HepG2 (cell line): ENCODE data around the gene ARHGDIG. TPM values are rescaled to one million over a fixed set of nuclear protein-coding genes. Genes with fewer than 3 reads are reported as not detected.

Source experiments
- ATAC-seq: fragments of 200-7000 bp; cut with Tn5 transposase; 3 replicates; pipeline ENCODE4 v1.9.1; 2020; ENCODE audit warnings: mild to moderate bottlenecking, moderate library complexity
- BruUV-seq: library from RNA; stranded (reverse); fragments of 400-500 nt; replicated peaks from 2 replicates; lab custom pipeline; 2021; lab: Mats Ljungman, UMichigan
- CTCF ChIA-PET: fragments of 300-600 bp; formaldehyde crosslinking; extraction: SDS; loops from one replicate; lab custom pipeline; 2021; ENCODE audit warnings: low total read pairs, inconsistent platforms, low intra/inter-chr PET ratio; lab: Yijun Ruan, JAX
- POLR2A ChIA-PET: fragments of 350-600 bp; sonication (Branson Sonifier 250); formaldehyde crosslinking; loops from one replicate; lab custom pipeline; 2020; ENCODE audit warnings: antibody characterized with exemption, inconsistent platforms; lab: Yijun Ruan, JAX
- DNase-seq: peaks from one replicate; pipeline ENCODE4 v3.0.0-alpha.2; 2015; ENCODE audit warnings: low spot score
- FAIRE-seq: peaks from 3 replicates; lab custom pipeline; 2011; peaks lifted over from hg19 to GRCh38; lab: Jason Lieb, UNC
- H2AFZ ChIP-seq: one replicate; pipeline ENCODE4 v1.6.1; 2011; ENCODE audit warnings: low read length, inconsistent platforms
- H3K27ac ChIP-seq: fragments of 300-600 bp; 3 replicates; pipeline ENCODE4 v1.8.0; 2011; ENCODE audit warnings: mixed run types, mild to moderate bottlenecking, mixed read lengths, low read length, inconsistent platforms; ENCODE audit not compliant: insufficient read depth; ENCODE audit errors: extremely low read length
- H3K27me3 ChIP-seq, 2 experiments: fragments of 200-600 bp in 1 of 2; 2 replicates in 1 of 2; 3 replicates in 1 of 2; pipeline versions ENCODE4 v1.6.0 to v1.8.0; 2011; ENCODE audit warnings: low read length in 2 of 2, mild to moderate bottlenecking in 2 of 2, moderate library complexity in 2 of 2, inconsistent platforms in 1 of 2; ENCODE audit not compliant: insufficient read depth in 2 of 2, control insufficient read depth in 1 of 2
- H3K36me3 ChIP-seq, 2 experiments: fragments of 200-600 bp in 1 of 2; replicated peaks in 1 of 2; 2 replicates in 1 of 2; 3 replicates in 1 of 2; pipeline versions ENCODE4 v1.5.1 to v1.8.0; 2011; ENCODE audit warnings: low read length in 2 of 2, inconsistent platforms in 1 of 2; ENCODE audit not compliant: insufficient read depth in 2 of 2, control insufficient read depth in 1 of 2
- H3K4me1 ChIP-seq: 2 replicates; pipeline ENCODE4 v1.5.1; 2012; ENCODE audit warnings: low read length, inconsistent platforms; ENCODE audit not compliant: insufficient read depth
- H3K4me2 ChIP-seq: 2 replicates; pipeline ENCODE4 v1.6.0; 2011; ENCODE audit warnings: low read depth, low read length, inconsistent platforms
- H3K4me3 ChIP-seq, 3 experiments: fragments of 200-600 bp in 1 of 3; sonication (generic), shearing (Covaris generic) in 1 of 3; replicated peaks in 1 of 3; 2 replicates each; pipeline ENCODE4 v1.5.1; 2011 to 2016; ENCODE audit warnings: low read length in 3 of 3, inconsistent platforms in 2 of 3, low read depth in 2 of 3, mild to moderate bottlenecking in 2 of 3, control low read depth in 1 of 3, mixed read lengths in 1 of 3; ENCODE audit not compliant: insufficient read depth in 1 of 3
- H3K79me2 ChIP-seq: one replicate; pipeline ENCODE4 v1.6.1; 2011; ENCODE audit warnings: low read length, inconsistent platforms; ENCODE audit not compliant: insufficient read depth
- H3K9ac ChIP-seq: 2 replicates; pipeline ENCODE4 v1.6.0; 2011; ENCODE audit warnings: mild to moderate bottlenecking, low read depth, low read length, inconsistent platforms; ENCODE audit not compliant: insufficient read depth
- H3K9me3 ChIP-seq: 2 replicates; pipeline ENCODE4 v1.5.1; 2012; ENCODE audit warnings: mild to moderate bottlenecking, low read length
- H4K20me1 ChIP-seq: 2 replicates; pipeline ENCODE4 v1.6.0; 2011; ENCODE audit warnings: inconsistent platforms, mild to moderate bottlenecking, low read length, moderate library complexity; ENCODE audit not compliant: insufficient read depth
- FOSL2 ChIP-seq: sonication (generic); formaldehyde crosslinking; IDR thresholded peaks from 2 replicates; pipeline ENCODE4 v1.4.0; 2020; ENCODE audit warnings: missing genetic modification reagents
- FOXJ3 ChIP-seq: sonication (generic); formaldehyde crosslinking; IDR thresholded peaks from 2 replicates; pipeline ENCODE4 v1.4.0; 2020; ENCODE audit warnings: missing genetic modification reagents, mild to moderate bottlenecking, borderline replicate concordance
- HOXA3 ChIP-seq: sonication (generic); formaldehyde crosslinking; IDR thresholded peaks from 2 replicates; pipeline ENCODE4 v1.5.0; 2020; ENCODE audit warnings: missing genetic modification reagents
- MAX ChIP-seq: IDR thresholded peaks from 2 replicates; pipeline ENCODE4 v1.6.1; 2012; ENCODE audit warnings: inconsistent platforms
- NONO ChIP-seq, 2 experiments: fragments of 450-650 bp in 1 of 2; sonication (generic) in 1 of 2; formaldehyde crosslinking in 1 of 2; IDR thresholded peaks in 1 of 2; conservative IDR thresholded peaks in 1 of 2; 2 replicates each; pipeline versions ENCODE4 v1.6.1 to v1.8.0; 2017 to 2022; ENCODE audit warnings: mild to moderate bottlenecking in 1 of 2, missing genetic modification reagents in 1 of 2, moderate library complexity in 1 of 2
- SMAD1 ChIP-seq: sonication (generic); formaldehyde crosslinking; IDR thresholded peaks from 2 replicates; pipeline ENCODE4 v1.4.0; 2020; ENCODE audit warnings: missing genetic modification reagents, low read depth, mild to moderate bottlenecking, borderline replicate concordance
- SNAPC2 ChIP-seq: sonication (generic); formaldehyde crosslinking; IDR thresholded peaks from 2 replicates; pipeline ENCODE4 v1.8.1; 2022; ENCODE audit warnings: mild to moderate bottlenecking, missing genetic modification reagents
- XBP1 ChIP-seq: sonication (generic); formaldehyde crosslinking; IDR thresholded peaks from 2 replicates; pipeline ENCODE4 v1.5.0; 2020; ENCODE audit warnings: missing genetic modification reagents
- ZHX1 ChIP-seq: sonication (generic); formaldehyde crosslinking; IDR thresholded peaks from 2 replicates; pipeline ENCODE4 v1.8.1; 2022; ENCODE audit warnings: low read depth, mild to moderate bottlenecking, missing genetic modification reagents
- ZKSCAN1 ChIP-seq: fragments of 150-350 bp; IDR thresholded peaks from 2 replicates; pipeline ENCODE4 v1.6.1; 2014; ENCODE audit warnings: low read length
- ZNF234 ChIP-seq: sonication (generic); formaldehyde crosslinking; conservative IDR thresholded peaks from 2 replicates; pipeline ENCODE4 v1.5.1; 2020; ENCODE audit warnings: mild to moderate bottlenecking, missing genetic modification reagents
- ZNF282 ChIP-seq: fragments of 450-650 bp; IDR thresholded peaks from 2 replicates; pipeline ENCODE4 v1.6.1; 2018; ENCODE audit not compliant: partially characterized antibody
- ZNF317 ChIP-seq: sonication (generic); formaldehyde crosslinking; IDR thresholded peaks from 2 replicates; pipeline ENCODE4 v1.5.0; 2020; ENCODE audit warnings: mild to moderate bottlenecking, missing genetic modification reagents
- ZNF350 ChIP-seq: sonication (generic); formaldehyde crosslinking; IDR thresholded peaks from 2 replicates; pipeline ENCODE4 v1.4.0; 2020; ENCODE audit warnings: mild to moderate bottlenecking, low read depth, missing genetic modification reagents, borderline replicate concordance
- WGBS: methylation state at CpG from one replicate; pipeline ENCODE4 v1.1.6; 2017; ENCODE audit warnings: low lambda C conversion rate; 5-methylcytosine and 5-hydroxymethylcytosine counted together
- in situ Hi-C: cut with HindIII; loops from 2 replicates; pipeline ENCODE4 v1.10.0; 2017; ENCODE audit warnings: low pct_unique_long_range_greater_than_20kb; ENCODE audit not compliant: extremely low pct_ligation_motif_present
- intact Hi-C: fragments of 100-400 bp; cut with micrococcal nuclease; formaldehyde crosslinking; loops from one replicate; pipeline ENCODE4 v1.10.0; 2022; ENCODE audit not compliant: unreplicated experiment
- polyA plus RNA-seq, 8 experiments: library from polyadenylated mRNA; depleted of rRNA in 3 of 8; stranded (reverse) in 7 of 8; unstranded in 1 of 8; fragments of >200 nt; fragmentation: Illumina TruSeq in 4 of 8; extraction: Trizol in 4 of 8; gene quantifications; 2 replicates each; pipeline versions ENCODE4 v1.2.1 to v1.2.3, GENCODE V29; 2011 to 2016; ENCODE audit warnings: low read depth in 4 of 8, missing spikeins in 1 of 8, mixed read lengths in 1 of 8; ENCODE audit not compliant: insufficient read depth in 1 of 8
- total RNA-seq, 5 experiments: library from RNA; depleted of rRNA; stranded (reverse); fragments of >200 nt; fragmentation: Illumina TruSeq; extraction: Trizol; gene quantifications; 2 replicates each; pipeline ENCODE4 v1.2.3, GENCODE V29; 2016; ENCODE audit warnings: low read depth in 1 of 5

ARHGDIG gene
- total and polyA plus RNA-seq, 2 of the 13 experiments (the other 11 are each of a cell fraction or from before 2014, with no cell fraction given) = 0.24 to 0.48 TPM

- intact Hi-C loops (no loop called here), in situ Hi-C loops (no loop called here)
- DNase-seq (no peak), FAIRE-seq (no peak), ATAC-seq (no peak)
- ChIA-PET CTCF (no interaction called here), POLR2A (interaction anchor here (0.8 kb wide), 1 partner anchor 14 kb away, joined by 3 read pairs; no protein-coding TSS in a partner anchor)
- Histone ChIP-seq H3K27me3 (no peaks in the 10 kb centered on the region), H2AFZ (no peak overlapping the region), H3K36me3 (peaks cover 5 to 21% of the 10 kb centered on the region in 2 experiments; a peak in 2 of 5 replicates), H3K4me3 (no peak overlapping the region), H3K4me2 (no peak overlapping the region), H3K79me2 (no peaks in the 10 kb centered on the region), H3K27ac (no peak overlapping the region), H4K20me1 (no peaks in the 10 kb centered on the region), H3K4me1 (no peaks in the 10 kb centered on the region; the same call in 1 of the 2 replicates), H3K9ac (no peak overlapping the region), H3K9me3 (no peaks in the 10 kb centered on the region)
- no TSS peak for BruUV-seq
- 90% methylated on average over 3 of the region's 12 CpGs for WGBS
- TF ChIP-seq ZKSCAN1 (no peak), ZHX1 (CRISPR knock-in tag) (no peak)
Measured at GRCh38 chr16:249431-249830, 31.0 kb upstream of the ARHGDIG start.

- Histone ChIP-seq H3K4me1 (no peaks in the 10 kb centered on the region; the same call in 1 of the 2 replicates), H3K9me3 (no peaks in the 10 kb centered on the region), H3K9ac (no peak overlapping the region), H4K20me1 (no peaks in the 10 kb centered on the region), H2AFZ (no peak overlapping the region), H3K27ac (no peak overlapping the region), H3K36me3 (peaks cover 7 to 27% of the 10 kb centered on the region in 2 experiments; a peak in 2 of 5 replicates), H3K27me3 (no peaks in the 10 kb centered on the region), H3K4me3 (no peak overlapping the region), H3K4me2 (no peak overlapping the region), H3K79me2 (no peaks in the 10 kb centered on the region)
- intact Hi-C loops = no loop called here
- ATAC-seq = no peak
- ChIA-PET POLR2A (no interaction called here), CTCF (no interaction called here)
- in situ Hi-C loops = no loop called here
- no peak for DNase-seq
- no TSS peak for BruUV-seq
- 91% methylated on average over 30 of the region's 30 CpGs for WGBS
- FAIRE-seq = no peak
- TF ChIP-seq ZNF317 (CRISPR knock-in tag) = no peak
- no peak for TF ChIP-seq ZNF234 (CRISPR knock-in tag)
- no peak for TF ChIP-seq MAX
- no peak for TF ChIP-seq ZNF282
- TF ChIP-seq ZNF350 (CRISPR knock-in tag) = no peak
- no peak for TF ChIP-seq FOSL2 (CRISPR knock-in tag)
- no peak for TF ChIP-seq NONO (IDR thresholded peaks at IDR 0.05)
- TF ChIP-seq NONO (CRISPR knock-in tag; conservative IDR thresholded peaks at IDR 0.05) = no peak
- no peak for TF ChIP-seq SNAPC2 (CRISPR knock-in tag)
- TF ChIP-seq XBP1 (CRISPR knock-in tag) = no peak
- no peak for TF ChIP-seq HOXA3 (CRISPR knock-in tag)
- no peak for TF ChIP-seq FOXJ3 (CRISPR knock-in tag)
- no peak for TF ChIP-seq SMAD1 (CRISPR knock-in tag)
Measured at GRCh38 chr16:252366-253337, 27.7 kb upstream of the ARHGDIG start.
